Stimulated activated CD8-positive, alpha-beta memory T cell treated with anti-CD3 and anti-CD28 coated beads, Interleukin-15, amount 100 ng/mL, for 4 hours (primary cell): ENCODE data around the gene TLR4.

Source experiments
- DNase-seq, 2 donors: peaks; one replicate each; pipeline ENCODE4 v3.0.0-alpha.2; 2020; ENCODE audit warnings: low read depth in 2 of 2

Gene TLR4

GRCh38 chr9:117744856-117745389, 40.7 kb downstream of the TLR4 start:
- no peak for DNase-seq

- DNase-seq, result no peak
Measured at GRCh38 chr9:117745598-117745997, 41.4 kb downstream of the TLR4 start.

GRCh38 chr9:117746263-117746662, 42.1 kb downstream of the TLR4 start:
- DNase-seq, result no peak

- DNase-seq, result no peak
Measured at GRCh38 chr9:117747386-117747970, 43.3 kb downstream of the TLR4 start.

- DNase-seq, result no peak
Measured at GRCh38 chr9:117750401-117750800, 46.2 kb downstream of the TLR4 start.

- no peak for DNase-seq
Measured at GRCh38 chr9:117752894-117753293, 48.7 kb downstream of the TLR4 start.

GRCh38 chr9:117757561-117758190, 53.5 kb downstream of the TLR4 start:
- no peak for DNase-seq

- DNase-seq, result no peak
Measured at GRCh38 chr9:117763314-117763713, 59.1 kb downstream of the TLR4 start.

- DNase-seq, result no peak
Measured at GRCh38 chr9:117768750-117769395, 64.7 kb downstream of the TLR4 start.

- DNase-seq, result no peak
Measured at GRCh38 chr9:117771136-117771535, 66.9 kb downstream of the TLR4 start.

GRCh38 chr9:117772960-117773359, 68.8 kb downstream of the TLR4 start:
- no peak for DNase-seq
